Ishikawa (cell line): ENCODE measurements around the gene NPHP4.

Experiments used
- CREB1 ChIP-seq: IDR thresholded peaks from 2 replicates; pipeline ENCODE4 v1.6.1; 2012; ENCODE audit warnings: low read depth
- EGR1 ChIP-seq: IDR thresholded peaks from 2 replicates; pipeline ENCODE4 v1.6.1; 2012
- NFIC ChIP-seq: IDR thresholded peaks from 2 replicates; pipeline ENCODE4 v1.6.1; 2012
- TCF12 ChIP-seq: IDR thresholded peaks from 2 replicates; pipeline ENCODE4 v1.6.1; 2012; ENCODE audit warnings: low read depth
- YY1 ChIP-seq: IDR thresholded peaks from 2 replicates; pipeline ENCODE4 v1.6.1; 2012; ENCODE audit warnings: low read depth
- TF ChIP-seq, protein P1 (sequence below): IDR thresholded peaks from 2 replicates; pipeline ENCODE4 v1.6.1; 2012
- TF ChIP-seq, protein P2 (sequence below): IDR thresholded peaks from 2 replicates; pipeline ENCODE4 v1.6.1; 2012

DNA sequence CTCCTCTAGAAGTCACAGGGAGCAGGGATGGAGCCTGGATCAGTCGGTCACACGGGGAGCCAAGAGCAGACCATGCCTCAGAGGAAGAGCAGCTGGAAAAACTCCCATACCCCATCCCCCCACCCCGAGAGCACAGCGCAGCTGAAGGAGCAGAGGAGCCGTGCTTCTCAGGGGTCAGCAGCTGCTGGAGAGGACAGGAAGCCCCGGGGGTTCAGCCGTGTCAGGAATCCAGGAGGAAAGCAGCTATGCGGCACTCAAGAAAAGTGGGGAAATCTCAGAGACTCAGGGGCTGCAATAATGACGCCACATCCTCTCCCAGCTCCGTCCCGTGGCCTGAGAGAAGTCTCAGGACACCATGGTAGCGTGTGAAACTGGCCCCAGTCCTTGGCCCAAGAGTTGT lies 102.3 kb downstream of the NPHP4 start:
- TF ChIP-seq CREB1, result no peak
- TF ChIP-seq, protein P1, sequence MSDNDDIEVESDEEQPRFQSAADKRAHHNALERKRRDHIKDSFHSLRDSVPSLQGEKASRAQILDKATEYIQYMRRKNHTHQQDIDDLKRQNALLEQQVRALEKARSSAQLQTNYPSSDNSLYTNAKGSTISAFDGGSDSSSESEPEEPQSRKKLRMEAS, result no peak
- TF ChIP-seq, protein P2, sequence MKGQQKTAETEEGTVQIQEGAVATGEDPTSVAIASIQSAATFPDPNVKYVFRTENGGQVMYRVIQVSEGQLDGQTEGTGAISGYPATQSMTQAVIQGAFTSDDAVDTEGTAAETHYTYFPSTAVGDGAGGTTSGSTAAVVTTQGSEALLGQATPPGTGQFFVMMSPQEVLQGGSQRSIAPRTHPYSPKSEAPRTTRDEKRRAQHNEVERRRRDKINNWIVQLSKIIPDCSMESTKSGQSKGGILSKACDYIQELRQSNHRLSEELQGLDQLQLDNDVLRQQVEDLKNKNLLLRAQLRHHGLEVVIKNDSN, result no peak
- TF ChIP-seq TCF12, result no peak
- no peak for TF ChIP-seq YY1
- TF ChIP-seq EGR1, result no peak
- TF ChIP-seq NFIC, result no peak
